Kidney (tissue), 14 donors: ENCODE measurements around the gene TAB2. TPM values are rescaled to one million over a fixed set of nuclear protein-coding genes. Genes with fewer than 3 reads are reported as not detected.

ENCODE experiments used
- DNase-seq, 5 donors: peaks; one replicate each; pipeline ENCODE4 v3.0.0-alpha.2; 2013 to 2020
- FAIRE-seq: peaks from 2 replicates; lab custom pipeline; 2012; peaks lifted over from hg19 to GRCh38; lab: Jason Lieb, UNC
- H3K27ac ChIP-seq, 2 donors: one replicate each; pipeline ENCODE4 v1.7.0; 2013; ENCODE audit warnings: low read depth in 2 of 2, low read length in 2 of 2, inconsistent platforms in 1 of 2
- H3K27me3 ChIP-seq: one replicate; pipeline ENCODE4 v1.7.1; 2013; ENCODE audit warnings: low read length, inconsistent platforms; ENCODE audit not compliant: control insufficient read depth, insufficient read depth
- H3K36me3 ChIP-seq, 3 donors: one replicate each; pipeline versions ENCODE4 v1.7.0 to v1.7.1; 2013; ENCODE audit warnings: low read length in 3 of 3, control low read depth in 1 of 3, inconsistent platforms in 1 of 3; ENCODE audit not compliant: insufficient read depth in 3 of 3, control insufficient read depth in 2 of 3
- H3K4me1 ChIP-seq, 3 donors: one replicate each; pipeline versions ENCODE4 v1.7.0 to v1.7.1; 2013; ENCODE audit warnings: low read length in 3 of 3, inconsistent platforms in 1 of 3, low read depth in 1 of 3; ENCODE audit not compliant: control insufficient read depth in 2 of 3, insufficient read depth in 2 of 3
- H3K4me3 ChIP-seq, 3 donors: one replicate each; pipeline versions ENCODE4 v1.7.0 to v1.8.1; 2013; ENCODE audit warnings: low read length in 3 of 3, control low read depth in 1 of 3, inconsistent platforms in 1 of 3
- H3K9ac ChIP-seq, 3 donors: one replicate each; pipeline versions ENCODE4 v1.7.0 to v1.7.1; 2013; ENCODE audit warnings: low read length in 3 of 3, control low read depth in 1 of 3, inconsistent platforms in 1 of 3
- H3K9me3 ChIP-seq, 3 donors: one replicate each; pipeline versions ENCODE4 v1.7.0 to v1.7.1; 2013; ENCODE audit warnings: low read length in 3 of 3, control low read depth in 1 of 3, inconsistent platforms in 1 of 3; ENCODE audit not compliant: control insufficient read depth in 2 of 3, insufficient read depth in 1 of 3
- CTCF ChIP-seq: IDR thresholded peaks from 3 replicates; pipeline ENCODE4 v1.5.1; 2012; ENCODE audit warnings: mild to moderate bottlenecking, moderate library complexity, borderline replicate concordance; ENCODE audit not compliant: insufficient read depth; ENCODE audit errors: extremely low read depth
- intact Hi-C: fragments of 100-400 bp; cut with DNase I; formaldehyde crosslinking; loops from one replicate; pipeline ENCODE4 v1.11.1; 2022
- polyA plus RNA-seq: library from polyadenylated mRNA; stranded (reverse); fragments of 350-450 nt; fragmentation: Illumina TruSeq; extraction: RNeasy Lipid Tissue Mini Kit (QIAGEN cat#74804); gene quantifications from one replicate; pipeline ENCODE4 v1.2.3, GENCODE V29; 2014; ENCODE audit warnings: low read depth, low replicate concordance; ENCODE audit not compliant: insufficient read depth
- total RNA-seq: library from RNA; stranded (reverse); fragmentation: NEBNext Ultra II Directional; extraction: Animal tissue kit (Norgen Biotek cat#: 25700); gene quantifications from one replicate; pipeline ENCODE4 v1.2.1, GENCODE V29; 2021
- donor health status: control.
- donor health status: control.
- donor health status: control.
- donor health status: control.
- donor health status: control.
- donor health status: DM: yes; HTN: yes; CAD: no.
- donor health status: Normal renal cell carcinoma (clear cell type).

TAB2 gene
- total and polyA plus RNA-seq, 2 donors from 2014 or later, result 23.2 to 50.1 TPM

GRCh38 chr6:149270616-149271015 lies 46.9 kb upstream of the TAB2 start:
- no peak for DNase-seq
- no peaks in the 10 kb centered on the region for H3K27me3 ChIP-seq
- H3K27ac ChIP-seq, result no peak overlapping the region
- TF ChIP-seq CTCF, result no peak
- FAIRE-seq, result no peak
- no peaks in the 10 kb centered on the region for H3K36me3 ChIP-seq
- no peak overlapping the region for H3K9ac ChIP-seq
- H3K4me1 ChIP-seq, result no peaks in the 10 kb centered on the region
- H3K4me3 ChIP-seq, result no peak overlapping the region
- intact Hi-C loops, result no loop called here
- no peaks in the 10 kb centered on the region for H3K9me3 ChIP-seq

- TF ChIP-seq CTCF, result no peak
- Histone ChIP-seq H3K27ac (no peak overlapping the region), H3K4me3 (no peak overlapping the region), H3K9ac (no peak overlapping the region), H3K9me3 (no peaks in the 10 kb centered on the region), H3K27me3 (no peaks in the 10 kb centered on the region), H3K36me3 (no peaks in the 10 kb centered on the region), H3K4me1 (no peaks in the 10 kb centered on the region)
- FAIRE-seq (no peak), DNase-seq (no peak)
- intact Hi-C loops, result no loop called here
Measured at GRCh38 chr6:149271348-149272340, 45.9 kb upstream of the TAB2 start.

GRCh38 chr6:149273318-149273717 lies 44.2 kb upstream of the TAB2 start:
- FAIRE-seq (no peak), DNase-seq (no peak)
- Histone ChIP-seq H3K4me3 (no peak overlapping the region), H3K9me3 (no peaks in the 10 kb centered on the region), H3K9ac (no peak overlapping the region), H3K27ac (no peak overlapping the region), H3K36me3 (no peaks in the 10 kb centered on the region), H3K27me3 (no peaks in the 10 kb centered on the region), H3K4me1 (no peaks in the 10 kb centered on the region)
- TF ChIP-seq CTCF, result no peak
- intact Hi-C loops, result no loop called here
